Gastroesophageal sphincter (tissue), 4 donors: Measurements from ENCODE around the gene MYH11. TPM values are rescaled to one million over a fixed set of nuclear protein-coding genes. Genes with fewer than 3 reads are reported as not detected.

ENCODE experiments used
- ATAC-seq: fragments of 150-250 bp; one replicate; pipeline ENCODE4 v1.9.1; 2016; ENCODE audit warnings: mild to moderate bottlenecking, moderate library complexity
- H3K27ac ChIP-seq, 4 donors: fragments of 200-600 bp; sonication (generic) in 3 of 4; 1 replicate in 3 of 4; 2 replicates in 1 of 4; pipeline ENCODE4 v1.5.1; 2016 to 2019
- H3K27me3 ChIP-seq: fragments of 200-600 bp; sonication (generic); one replicate; pipeline ENCODE4 v1.5.1; 2019
- H3K36me3 ChIP-seq, 2 donors: fragments of 200-600 bp; sonication (generic); one replicate each; pipeline ENCODE4 v1.5.1; 2019; ENCODE audit warnings: control low read depth in 1 of 2
- H3K4me1 ChIP-seq, 3 donors: fragments of 200-600 bp; sonication (generic); 1 replicate in 2 of 3; 2 replicates in 1 of 3; pipeline ENCODE4 v1.5.1; 2016 to 2019; ENCODE audit warnings: control low read depth in 2 of 3
- H3K4me3 ChIP-seq, 2 donors: fragments of 200-600 bp; sonication (generic); one replicate each; pipeline ENCODE4 v1.5.1; 2019; ENCODE audit warnings: mild to moderate bottlenecking in 1 of 2, moderate library complexity in 1 of 2
- H3K9me3 ChIP-seq, 3 donors: fragments of 200-600 bp; sonication (generic); one replicate each; pipeline ENCODE4 v1.5.1; 2017 to 2019; ENCODE audit warnings: control low read depth in 2 of 3
- EP300 ChIP-seq: sonication (generic); formaldehyde crosslinking; IDR thresholded peaks from one replicate; pipeline ENCODE4 v1.6.1; 2017; ENCODE audit warnings: antibody characterized with exemption, mild to moderate bottlenecking
- POLR2A ChIP-seq, 2 donors: fragments of 450-650 bp; IDR thresholded peaks; one replicate each; pipeline ENCODE4 v1.6.1; 2017; ENCODE audit warnings: antibody characterized with exemption in 2 of 2, mild to moderate bottlenecking in 2 of 2, moderate library complexity in 1 of 2
- POLR2AphosphoS5 ChIP-seq: sonication (generic); formaldehyde crosslinking; IDR thresholded peaks from one replicate; pipeline ENCODE4 v1.6.1; 2017; ENCODE audit warnings: antibody characterized with exemption
- WGBS, 2 donors: methylation state at CpG; one replicate each; pipeline ENCODE4 v1.1.5; 2018; ENCODE audit warnings: low coverage in 1 of 2; 5-methylcytosine and 5-hydroxymethylcytosine counted together
- total RNA-seq, 4 donors: library from RNA; depleted of rRNA; stranded (reverse); fragments of >200 nt; gene quantifications; one replicate each; pipeline ENCODE4 v1.1.0, GENCODE V29; 2016
- TF ChIP-seq, protein P1 (sequence below), 4 experiments: fragments of 200-600 bp in 2 of 4; fragments of 450-650 bp in 2 of 4; sonication (generic) in 1 of 4; IDR thresholded peaks; one replicate each; pipeline ENCODE4 v1.5.1; 2017 to 2019; ENCODE audit warnings: antibody characterized with exemption in 4 of 4, mild to moderate bottlenecking in 2 of 4, moderate library complexity in 2 of 4

MYH11 gene
- total RNA-seq, 4 donors from 2014 or later = 7,231 to 23,237 (median 11,307) TPM

DNA sequence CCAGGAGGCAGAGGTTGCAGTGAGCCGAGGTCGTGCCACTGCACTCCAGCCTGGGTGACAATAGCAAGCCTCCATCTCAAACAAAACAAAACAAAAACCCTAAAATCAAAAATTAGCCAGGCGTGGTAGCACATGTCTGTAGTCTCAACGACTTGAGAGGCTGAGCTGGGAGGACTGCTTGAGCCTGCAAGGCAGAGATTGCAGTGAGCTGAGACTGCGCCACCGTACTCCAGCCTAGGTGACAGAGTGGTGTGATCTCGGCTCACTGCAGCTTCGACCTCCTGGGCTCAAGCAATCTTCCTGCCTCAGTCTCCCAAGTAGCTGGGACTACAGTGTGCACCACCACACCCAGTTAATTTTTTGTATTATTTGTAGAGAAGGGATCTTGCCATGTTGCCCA, 87.6 kb downstream of the MYH11 start:
- Histone ChIP-seq H3K4me1 (peaks cover 0 to 98% (median 4%) of the 10 kb centered on the region in 3 donors), H3K4me3 (no peak overlapping the region), H3K9me3 (no peaks in the 10 kb centered on the region), H3K36me3 (peaks cover 0 to 79% of the 10 kb centered on the region in 2 donors), H3K27ac (peak overlapping the region in 3 of 4 donors; percentile 76 to 78 (median 77)), H3K27me3 (no peaks in the 10 kb centered on the region)
- peak; percentile 7 for TF ChIP-seq POLR2AphosphoS5
- TF ChIP-seq, protein P1, sequence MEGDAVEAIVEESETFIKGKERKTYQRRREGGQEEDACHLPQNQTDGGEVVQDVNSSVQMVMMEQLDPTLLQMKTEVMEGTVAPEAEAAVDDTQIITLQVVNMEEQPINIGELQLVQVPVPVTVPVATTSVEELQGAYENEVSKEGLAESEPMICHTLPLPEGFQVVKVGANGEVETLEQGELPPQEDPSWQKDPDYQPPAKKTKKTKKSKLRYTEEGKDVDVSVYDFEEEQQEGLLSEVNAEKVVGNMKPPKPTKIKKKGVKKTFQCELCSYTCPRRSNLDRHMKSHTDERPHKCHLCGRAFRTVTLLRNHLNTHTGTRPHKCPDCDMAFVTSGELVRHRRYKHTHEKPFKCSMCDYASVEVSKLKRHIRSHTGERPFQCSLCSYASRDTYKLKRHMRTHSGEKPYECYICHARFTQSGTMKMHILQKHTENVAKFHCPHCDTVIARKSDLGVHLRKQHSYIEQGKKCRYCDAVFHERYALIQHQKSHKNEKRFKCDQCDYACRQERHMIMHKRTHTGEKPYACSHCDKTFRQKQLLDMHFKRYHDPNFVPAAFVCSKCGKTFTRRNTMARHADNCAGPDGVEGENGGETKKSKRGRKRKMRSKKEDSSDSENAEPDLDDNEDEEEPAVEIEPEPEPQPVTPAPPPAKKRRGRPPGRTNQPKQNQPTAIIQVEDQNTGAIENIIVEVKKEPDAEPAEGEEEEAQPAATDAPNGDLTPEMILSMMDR (IDR thresholded peaks at IDR 0.05) = no peak
- WGBS, 2 donors = 60% methylated on average over 1 of the region's 8 CpGs; no CpG with 5 or more reads in 1 of the 2 donors
- no peak for ATAC-seq

GRCh38 chr16:15768201-15768600, 88.6 kb downstream of the MYH11 start:
- WGBS, 2 donors = 78 to 91% methylated on average over 3 to 4 of the region's 4 CpGs
- no peak overlapping the region for H3K4me3 ChIP-seq
- peak overlapping the region in 3 of 4 donors; percentile 58 to 78 (median 76) for H3K27ac ChIP-seq
- no peak for ATAC-seq
- H3K4me1 ChIP-seq = peaks cover 3 to 98% (median 4%) of the 10 kb centered on the region in 3 donors
- peaks cover 0 to 90% of the 10 kb centered on the region in 2 donors for H3K36me3 ChIP-seq
- no peaks in the 10 kb centered on the region for H3K27me3 ChIP-seq
- TF ChIP-seq EP300 (no peak), POLR2AphosphoS5 (peak; percentile 33)
- H3K9me3 ChIP-seq = no peaks in the 10 kb centered on the region

DNA sequence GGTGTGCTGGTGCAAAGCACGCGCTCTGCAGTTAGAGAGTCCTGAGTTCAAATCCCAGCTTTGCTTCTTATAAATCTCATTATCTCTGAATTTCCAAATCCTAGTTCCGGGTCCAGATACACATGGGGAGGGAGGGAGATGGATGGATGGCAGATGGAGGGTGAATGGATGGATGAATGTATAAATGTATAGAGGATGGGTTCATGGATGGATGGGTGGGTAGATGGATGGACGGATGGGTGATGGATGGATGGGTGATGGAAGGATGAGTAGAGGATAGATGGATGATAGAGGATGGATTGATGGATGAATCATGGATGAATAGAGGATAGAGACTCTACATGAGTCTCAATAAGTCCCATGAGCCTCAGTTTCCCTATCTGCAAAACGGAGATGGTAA, 89.9 kb downstream of the MYH11 start:
- 71 to 75% methylated on average over 2 to 5 of the region's 5 CpGs for WGBS, 2 donors
- no peak for TF ChIP-seq POLR2A (IDR thresholded peaks at IDR 0.05)
- TF ChIP-seq, protein P1 (IDR thresholded peaks at IDR 0.05) = no peak
- TF ChIP-seq EP300 = no peak
- TF ChIP-seq POLR2AphosphoS5 = no peak
- Histone ChIP-seq H3K36me3 (peaks cover 0 to 92% of the 10 kb centered on the region in 2 donors), H3K27ac (peak overlapping the region; percentile 15 to 78 (median 72)), H3K4me1 (peaks cover 3 to 98% (median 4%) of the 10 kb centered on the region in 3 donors), H3K4me3 (no peak overlapping the region), H3K27me3 (no peaks in the 10 kb centered on the region), H3K9me3 (no peaks in the 10 kb centered on the region)
- ATAC-seq = no peak

DNA sequence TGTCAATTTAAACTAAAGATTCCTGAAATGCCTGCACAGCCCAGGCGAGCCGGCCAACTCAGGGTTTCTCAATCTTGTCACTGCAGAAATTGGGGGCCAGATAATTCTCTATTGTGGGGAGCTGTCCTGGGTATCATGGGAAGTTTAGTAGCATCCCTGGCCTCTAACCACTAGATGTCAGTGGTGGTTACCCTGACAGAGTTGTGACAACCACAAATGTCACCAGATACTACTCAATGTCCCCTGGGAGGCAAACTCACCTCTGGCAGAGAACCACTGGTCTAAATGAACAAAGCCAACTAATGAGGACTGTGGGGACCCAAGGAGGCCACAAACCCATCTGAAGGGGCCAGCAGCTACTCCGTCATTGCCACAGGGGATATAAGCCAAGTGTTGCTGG, 90.9 kb downstream of the MYH11 start:
- Histone ChIP-seq H3K4me1 (peaks cover 3 to 98% (median 4%) of the 10 kb centered on the region in 3 donors), H3K36me3 (peaks cover 2 to 92% of the 10 kb centered on the region in 2 donors), H3K4me3 (no peak overlapping the region), H3K27ac (peak overlapping the region; percentile 15 to 78 (median 72)), H3K9me3 (no peaks in the 10 kb centered on the region), H3K27me3 (no peaks in the 10 kb centered on the region)
- WGBS, 2 donors = 0 to 51% methylated on average over 2 to 3 of the region's 3 CpGs
- TF ChIP-seq, protein P1 (IDR thresholded peaks at IDR 0.05) = peak in 3 of 4 experiments; percentile 43 to 56 (median 45)
- TF ChIP-seq EP300 = no peak
- no peak for TF ChIP-seq POLR2A (IDR thresholded peaks at IDR 0.05)
- peak; percentile 35 for TF ChIP-seq POLR2AphosphoS5
- ATAC-seq = peak; percentile 11

DNA sequence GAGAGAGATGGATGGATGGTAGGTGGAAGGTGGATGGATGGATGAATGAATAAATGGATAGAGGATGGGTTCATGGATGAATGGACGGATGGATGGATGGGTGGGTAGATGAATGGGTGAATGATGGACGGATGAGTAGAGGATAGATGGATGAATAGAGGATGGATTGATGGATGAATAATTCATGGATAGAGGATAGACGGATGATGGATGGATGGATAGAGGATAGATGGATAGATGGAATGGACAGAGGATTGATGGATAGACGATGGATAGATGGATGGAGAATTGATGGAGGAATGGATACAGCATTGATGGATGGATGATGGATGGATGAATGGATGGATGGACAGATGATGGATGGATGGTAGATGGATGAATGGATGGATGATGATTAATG, 91.7 kb downstream of the MYH11 start:
- 50 to 62% methylated on average over 4 of the region's 4 CpGs for WGBS, 2 donors

DNA sequence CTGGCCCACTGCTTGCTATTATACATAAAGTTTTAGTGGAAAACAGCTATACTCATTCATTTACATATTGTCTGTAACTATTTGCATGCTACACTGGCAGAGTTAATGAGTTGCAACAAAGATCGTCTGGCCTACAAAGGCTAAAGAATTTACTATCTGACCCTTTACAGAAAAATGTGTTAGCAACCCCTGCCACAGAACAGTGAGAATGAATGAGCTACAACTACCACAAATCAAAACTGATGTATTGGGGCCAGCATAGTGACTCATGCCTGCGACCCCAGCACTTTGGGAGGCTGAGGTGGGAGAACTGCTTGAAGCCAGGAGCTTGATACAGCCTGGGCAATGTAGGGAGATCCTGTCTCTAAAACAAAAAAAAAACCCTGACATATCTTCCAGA, 92.7 kb downstream of the MYH11 start:
- Histone ChIP-seq H3K36me3 (peaks cover 9 to 92% of the 10 kb centered on the region in 2 donors), H3K27me3 (no peaks in the 10 kb centered on the region), H3K9me3 (no peaks in the 10 kb centered on the region), H3K4me3 (no peak overlapping the region), H3K27ac (peak overlapping the region; percentile 17 to 78 (median 72)), H3K4me1 (peaks cover 0 to 95% (median 4%) of the 10 kb centered on the region in 3 donors)
- TF ChIP-seq POLR2AphosphoS5 (peak; percentile 8), EP300 (no peak), POLR2A (IDR thresholded peaks at IDR 0.05) (no peak)
- TF ChIP-seq, protein P1 (IDR thresholded peaks at IDR 0.05) = no peak
- ATAC-seq = no peak
- 12 to 36% methylated on average over 2 of the region's 2 CpGs for WGBS, 2 donors

More for the DNA sequence above, 91.7 kb downstream of the MYH11 start:
- H3K27ac ChIP-seq = peak overlapping the region; percentile 11 to 78 (median 72)
- no peaks in the 10 kb centered on the region for H3K27me3 ChIP-seq
- H3K9me3 ChIP-seq = no peaks in the 10 kb centered on the region
- no peak for ATAC-seq
- peak; percentile 92 for TF ChIP-seq POLR2AphosphoS5
- TF ChIP-seq EP300 = no peak
- TF ChIP-seq POLR2A (IDR thresholded peaks at IDR 0.05) = no peak
- peaks cover 0 to 96% (median 4%) of the 10 kb centered on the region in 3 donors for H3K4me1 ChIP-seq
- H3K36me3 ChIP-seq = peaks cover 9 to 92% of the 10 kb centered on the region in 2 donors
- H3K4me3 ChIP-seq = no peak overlapping the region
